A172 (cell line): ENCODE results near the gene SGMS1. TPM values are rescaled to one million over a fixed set of nuclear protein-coding genes. Genes with fewer than 3 reads are reported as not detected.
A peak's percentile ranks its signal among the peaks of the same experiment; 100 is the strongest.
"Not testable (repeated sequence)": the region's sequence is repeated elsewhere in the genome, so short reads cannot be mapped to it uniquely, and the experiment has no call there.

Experiments
- DNase-seq: peaks from one replicate; pipeline ENCODE4 v3.0.0-alpha.2; 2015; ENCODE audit warnings: low spot score
- total RNA-seq: library from RNA; depleted of rRNA; stranded (reverse); fragments of >200 nt; shearing (Covaris generic); gene quantifications from 2 replicates; pipeline ENCODE4 v1.2.3, GENCODE V29; 2014

SGMS1 gene
- total RNA-seq, 1 experiment from 2014 or later = 24.3 TPM

- DNase-seq = peak; percentile 20
These were observed 40.7 kb downstream of the SGMS1 start for GRCh38 chr10:50582766-50583762.

- no peak for DNase-seq
These were observed 41.7 kb downstream of the SGMS1 start for GRCh38 chr10:50582046-50582445.

- no peak for DNase-seq
These were observed 43.4 kb downstream of the SGMS1 start for GRCh38 chr10:50580262-50580891.

GRCh38 chr10:50579491-50580261 lies 44.1 kb downstream of the SGMS1 start:
- no peak for DNase-seq

GRCh38 chr10:50578949-50579348 lies 44.8 kb downstream of the SGMS1 start:
- DNase-seq = no peak

GRCh38 chr10:50577681-50578350 lies 45.9 kb downstream of the SGMS1 start:
- peak; percentile 41 for DNase-seq

- DNase-seq = no peak
These were observed 46.7 kb downstream of the SGMS1 start for GRCh38 chr10:50577010-50577409.

- peak; percentile 19 for DNase-seq
These were observed 47.4 kb downstream of the SGMS1 start for GRCh38 chr10:50576245-50576815.

GRCh38 chr10:50575477-50576244 lies 48.1 kb downstream of the SGMS1 start:
- DNase-seq = no peak

GRCh38 chr10:50574931-50575330 lies 48.8 kb downstream of the SGMS1 start:
- no peak for DNase-seq

- DNase-seq = no peak
These were observed 49.5 kb downstream of the SGMS1 start for GRCh38 chr10:50574305-50574704.

- DNase-seq = no peak
These were observed 51.7 kb downstream of the SGMS1 start for GRCh38 chr10:50572017-50572491.

- DNase-seq = not testable (repeated sequence)
These were observed 55.0 kb downstream of the SGMS1 start for GRCh38 chr10:50568750-50569149.

- DNase-seq = no peak
These were observed 56.4 kb downstream of the SGMS1 start for GRCh38 chr10:50567384-50567783.

- DNase-seq = no peak
These were observed 57.6 kb downstream of the SGMS1 start for GRCh38 chr10:50566150-50566549.

- DNase-seq = no peak
These were observed 58.3 kb downstream of the SGMS1 start for GRCh38 chr10:50565301-50566083.

GRCh38 chr10:50563906-50564305 lies 59.9 kb downstream of the SGMS1 start:
- DNase-seq = no peak

- DNase-seq = no peak
These were observed 61.9 kb downstream of the SGMS1 start for GRCh38 chr10:50561816-50562215.

- DNase-seq = no peak
These were observed 62.5 kb downstream of the SGMS1 start for GRCh38 chr10:50561266-50561665.
